ENCODE data around the gene CREBBP.
"Not testable (repeated sequence)": the region's sequence is repeated elsewhere in the genome, so short reads cannot be mapped to it uniquely, and the experiment has no call there.

Gene CREBBP

GRCh38 chr16:3731126-3731935 lies 149.2 kb downstream of the CREBBP start:
- DNase-seq, result no peak

- no peak for DNase-seq
Observed at GRCh38 chr16:3730161-3731125, 150.1 kb downstream of the CREBBP start.

- DNase-seq, result no peak
Observed at GRCh38 chr16:3729161-3730112, 151.1 kb downstream of the CREBBP start.

- no peak for DNase-seq
Observed at GRCh38 chr16:3728424-3729160, 151.9 kb downstream of the CREBBP start.

- no peak for DNase-seq
Observed at GRCh38 chr16:3727806-3728381, 152.6 kb downstream of the CREBBP start.

- no peak for DNase-seq
Observed at GRCh38 chr16:3726021-3726687, 154.4 kb downstream of the CREBBP start.

GRCh38 chr16:3725276-3725675 lies 155.2 kb downstream of the CREBBP start:
- DNase-seq, result no peak

GRCh38 chr16:3722508-3722907 lies 158.0 kb downstream of the CREBBP start:
- no peak for DNase-seq

GRCh38 chr16:3720418-3720817 lies 160.1 kb downstream of the CREBBP start:
- no peak for DNase-seq

- DNase-seq, result peak; percentile 16
Observed at GRCh38 chr16:3718628-3719027, 161.9 kb downstream of the CREBBP start.

- peak; percentile 29 for DNase-seq
Observed at GRCh38 chr16:3718019-3718391, 162.5 kb downstream of the CREBBP start.

GRCh38 chr16:3717235-3718018 lies 163.1 kb downstream of the CREBBP start, which contains the start of gene TRAP1:
Gene TRAP1, minus strand, starts transcription at chr16:3717524. Its CDS starts 16 bp downstream, at chr16:3717508.
- DNase-seq, result peak; percentile 92

GRCh38 chr16:3716831-3717234 lies 163.7 kb downstream of the CREBBP start:
- peak; percentile 73 for DNase-seq

GRCh38 chr16:3715430-3715829 lies 165.1 kb downstream of the CREBBP start:
- no peak for DNase-seq

GRCh38 chr16:3714378-3714777 lies 166.1 kb downstream of the CREBBP start:
- DNase-seq, result not testable (repeated sequence)

- no peak for DNase-seq
Observed at GRCh38 chr16:3713587-3714242, 166.8 kb downstream of the CREBBP start.

GRCh38 chr16:3712861-3713372 lies 167.6 kb downstream of the CREBBP start:
- no peak for DNase-seq

GRCh38 chr16:3706253-3707012 lies 174.1 kb downstream of the CREBBP start:
- no peak for DNase-seq

Data from hematopoietic multipotent progenitor cell treated with erythropoietin and hydrocortisone succinate and interleukin-3 and kit ligand, for 4 days (in vitro differentiated cells).